NCI-H446 (cell line): ENCODE data around the gene PGGT1B.

Experiments
- DNase-seq, 2 experiments: peaks; one replicate each; lab custom pipeline; 2025; lab: John Stamatoyannopoulos, UW

The PGGT1B gene

DNA sequence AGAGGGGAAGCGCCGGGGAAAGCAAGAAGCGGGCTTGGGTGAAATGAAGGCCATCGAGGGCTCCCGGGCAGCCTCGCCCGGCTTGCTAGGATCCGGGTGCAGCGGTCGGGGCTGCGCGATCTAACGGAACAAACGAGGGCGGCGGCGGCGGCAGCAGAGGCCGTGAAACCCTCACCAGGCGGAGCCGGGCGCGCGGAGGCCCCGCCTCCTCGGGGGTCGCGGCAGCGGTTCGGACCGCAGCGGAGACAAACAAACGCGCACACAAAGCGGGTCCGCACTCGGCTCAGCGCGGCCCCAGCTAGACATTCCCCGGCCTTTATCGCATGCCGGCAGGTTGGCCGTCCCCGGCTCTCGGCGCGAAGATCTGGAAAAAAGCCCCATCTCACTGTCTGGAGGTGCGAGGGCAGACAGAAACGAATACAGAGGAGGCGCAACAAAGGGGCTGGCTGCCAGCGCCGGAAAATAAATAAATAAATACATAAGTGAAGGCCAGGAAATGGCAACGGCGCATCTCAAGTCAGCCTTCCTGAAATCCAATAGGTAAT, 82.4 kb downstream of the PGGT1B start:
- DNase-seq: peak in 1 of 2 experiments; percentile 52

DNA sequence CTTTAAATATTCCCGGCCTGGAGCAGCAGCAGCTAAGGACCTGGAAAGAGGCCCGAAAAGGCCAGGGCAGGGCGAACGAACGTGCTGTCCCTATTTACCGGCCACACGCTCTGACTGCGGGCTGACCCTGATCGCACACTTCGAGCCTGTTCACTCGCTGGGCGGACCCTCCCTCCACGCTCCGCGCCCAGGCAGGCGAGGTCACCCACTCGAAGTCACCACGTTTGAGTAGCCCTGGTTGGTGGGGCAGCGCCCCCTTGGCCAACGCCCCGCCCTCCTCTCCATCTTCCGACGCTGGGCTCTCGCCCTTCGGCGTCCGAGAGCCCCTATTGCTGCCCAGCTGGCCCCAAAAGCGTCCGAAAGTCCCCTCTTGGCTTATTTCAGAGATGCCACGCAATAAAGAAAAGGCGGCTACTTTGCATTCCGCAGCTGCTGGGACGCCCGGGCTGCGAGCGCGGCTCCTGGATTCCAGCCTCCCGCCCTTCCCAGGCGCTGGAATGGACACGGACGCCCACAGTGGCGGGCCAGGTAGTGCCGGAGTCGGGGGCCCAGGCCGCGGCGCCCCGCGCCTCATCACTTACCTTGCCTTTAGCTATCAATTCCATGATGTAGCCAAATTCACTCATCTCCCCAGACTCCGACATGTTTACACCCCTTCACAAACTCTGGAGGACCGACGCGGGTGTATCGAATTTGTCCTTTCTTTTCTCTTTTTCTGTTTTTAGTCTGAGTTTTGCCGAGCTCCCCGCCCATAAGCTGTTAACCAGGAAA, 83.1 kb downstream of the PGGT1B start:
- no peak for DNase-seq

DNA sequence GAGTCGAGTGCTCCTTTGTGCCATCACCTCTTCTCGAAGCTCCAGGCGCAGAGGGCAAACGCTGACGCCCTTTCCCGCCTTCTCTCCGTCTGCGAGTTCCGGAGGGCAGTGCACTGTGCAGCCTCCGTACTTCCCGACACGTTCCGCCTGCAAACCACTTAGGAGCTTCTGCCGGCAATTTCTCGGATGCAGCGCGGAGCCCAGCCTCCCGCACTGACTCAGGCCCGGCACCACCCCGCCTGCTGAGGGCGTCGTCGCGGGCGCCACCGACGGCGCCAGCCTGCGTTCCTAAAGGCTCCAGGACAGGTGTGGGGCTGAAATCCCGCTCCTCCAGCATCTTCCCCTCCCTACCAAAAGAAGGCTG, 83.7 kb downstream of the PGGT1B start:
- no peak for DNase-seq

DNA sequence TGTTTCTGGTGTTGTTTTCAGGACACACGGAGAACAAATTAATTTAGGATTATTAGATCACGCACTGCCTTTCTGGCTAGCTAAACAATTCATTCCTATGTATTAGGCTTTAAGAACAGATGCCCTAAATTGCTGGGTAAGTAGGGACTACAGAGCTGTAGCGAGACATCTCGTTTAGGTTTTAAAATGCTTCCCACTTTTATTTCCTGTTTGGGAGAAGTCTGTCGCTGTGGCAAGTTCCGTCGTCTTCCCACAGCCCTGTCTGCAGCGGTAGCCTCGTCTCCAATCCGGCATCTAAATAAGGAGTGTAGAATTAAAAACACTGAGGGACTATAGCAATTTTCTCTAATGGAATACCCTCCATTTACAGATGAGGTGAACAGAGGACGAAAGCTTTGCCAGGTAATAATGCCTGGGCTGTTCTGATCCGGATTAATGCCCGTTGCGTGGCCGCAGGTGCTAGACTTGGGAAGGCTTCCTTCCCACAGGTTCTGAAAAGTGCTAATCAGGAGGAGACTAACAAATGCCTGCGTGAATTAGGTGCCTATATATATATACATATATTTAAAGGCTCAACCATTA, 91.7 kb downstream of the PGGT1B start:
- DNase-seq: peak in 1 of 2 experiments; percentile 26

DNA sequence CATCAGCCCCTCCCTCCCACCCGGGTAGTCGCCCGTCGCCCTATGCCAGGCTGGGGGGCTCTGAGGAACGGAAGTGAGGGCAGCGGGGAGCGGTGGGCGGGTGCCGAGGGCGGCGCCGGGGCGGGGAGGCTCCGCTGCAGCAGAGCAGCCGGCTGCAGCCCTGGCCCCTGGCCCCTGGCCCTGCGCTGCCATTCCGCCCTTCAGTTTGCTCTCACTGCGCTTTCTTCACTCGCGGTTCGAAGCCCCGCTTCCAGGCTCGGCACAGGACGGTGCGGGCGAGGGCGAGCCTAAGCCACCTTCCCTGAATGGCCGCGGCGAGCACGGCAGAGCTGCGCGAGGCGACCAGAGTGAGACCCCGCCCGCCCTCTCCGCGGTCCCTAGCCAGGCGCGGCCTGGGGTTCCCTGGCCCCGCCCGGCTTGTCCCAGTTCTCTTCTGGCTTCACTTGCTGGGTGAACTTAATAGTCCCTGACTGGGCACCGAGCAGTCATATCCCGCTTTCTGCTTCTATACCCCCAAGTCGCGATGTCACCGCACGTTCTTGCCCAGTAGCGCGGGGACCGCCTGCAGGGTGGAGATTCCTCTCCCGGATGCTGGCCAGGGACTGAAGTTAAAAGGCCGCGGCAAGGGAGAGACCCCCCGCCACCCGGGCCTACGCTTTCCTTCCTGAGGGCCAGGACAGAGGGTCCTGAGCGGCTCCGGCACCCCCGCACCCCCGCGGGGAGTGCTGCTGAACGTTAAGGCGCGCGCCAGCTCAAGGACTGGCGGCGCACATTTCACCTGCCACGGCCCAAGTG, 92.3 kb downstream of the PGGT1B start:
- no peak for DNase-seq

DNA sequence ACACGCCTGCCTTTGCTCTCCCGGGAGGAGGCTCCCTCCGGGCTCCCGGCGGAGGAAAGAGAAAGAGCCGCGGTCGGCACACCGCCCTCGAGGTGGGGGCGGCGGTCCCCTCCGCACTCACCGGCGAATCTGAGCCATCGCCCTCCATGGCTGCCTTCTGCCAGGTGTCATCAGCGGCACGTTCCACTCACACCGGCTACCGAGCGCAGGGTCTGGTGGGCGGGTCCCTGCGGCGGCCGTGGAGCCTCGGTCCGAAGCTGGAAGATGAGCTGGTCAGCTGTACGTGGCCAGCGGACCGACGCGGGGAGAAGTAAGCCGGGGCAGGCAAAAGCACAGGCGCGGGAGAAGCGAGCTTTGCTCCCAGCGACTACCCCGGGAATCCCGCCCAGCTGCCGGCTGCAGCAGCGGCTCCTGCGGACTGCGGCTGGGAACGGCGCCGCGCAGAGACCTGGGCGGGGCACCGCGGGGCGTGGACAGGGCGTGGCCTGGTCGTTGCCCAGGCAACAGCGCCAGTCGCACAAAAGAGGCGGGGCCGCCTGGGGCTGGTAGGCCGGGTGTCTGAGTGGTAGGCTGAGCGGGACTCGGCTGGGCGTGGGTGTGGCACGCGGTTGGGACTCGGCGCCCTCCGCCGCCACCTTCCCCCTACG, 93.1 kb downstream of the PGGT1B start, which contains the start of gene TRIM36:
Gene TRIM36, minus strand, starts transcription at position 422 of the 647 bp plus-strand sequence. Its CDS starts 274 bp downstream, at position 148.
- DNase-seq: peak; percentile 83 to 98

DNA sequence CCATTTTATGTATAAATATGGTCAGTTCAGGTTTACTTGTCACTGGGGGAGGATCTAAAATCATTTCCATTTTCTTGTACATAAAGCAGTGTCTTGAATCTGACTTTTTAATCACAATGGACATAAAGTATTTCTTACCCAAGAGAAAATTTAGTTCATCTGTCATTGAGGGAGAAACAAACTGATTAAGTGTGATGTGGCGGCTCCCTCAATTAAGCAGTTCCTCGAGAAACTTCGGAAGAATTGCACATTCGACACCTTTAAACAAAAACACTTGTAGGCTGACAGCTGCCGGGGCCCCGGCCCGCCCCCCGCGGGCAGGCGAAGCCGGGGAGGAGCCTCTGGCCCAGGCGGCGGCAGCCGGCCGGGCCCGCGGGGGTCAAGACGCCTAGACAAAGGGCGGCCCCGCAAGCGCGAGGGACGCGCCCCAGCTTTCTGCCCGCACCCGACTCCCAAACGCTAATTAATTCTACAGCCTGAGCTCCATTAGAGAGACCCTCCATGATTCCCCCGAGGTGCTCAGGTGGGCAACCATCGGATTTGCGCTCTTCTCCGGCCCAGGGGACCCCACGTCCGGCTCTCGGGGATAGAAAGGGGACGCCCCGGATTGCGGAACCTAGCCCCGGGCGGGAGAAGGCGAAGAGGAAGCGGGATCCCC, 93.7 kb downstream of the PGGT1B start:
- peak in 1 of 2 experiments; percentile 16 for DNase-seq

DNA sequence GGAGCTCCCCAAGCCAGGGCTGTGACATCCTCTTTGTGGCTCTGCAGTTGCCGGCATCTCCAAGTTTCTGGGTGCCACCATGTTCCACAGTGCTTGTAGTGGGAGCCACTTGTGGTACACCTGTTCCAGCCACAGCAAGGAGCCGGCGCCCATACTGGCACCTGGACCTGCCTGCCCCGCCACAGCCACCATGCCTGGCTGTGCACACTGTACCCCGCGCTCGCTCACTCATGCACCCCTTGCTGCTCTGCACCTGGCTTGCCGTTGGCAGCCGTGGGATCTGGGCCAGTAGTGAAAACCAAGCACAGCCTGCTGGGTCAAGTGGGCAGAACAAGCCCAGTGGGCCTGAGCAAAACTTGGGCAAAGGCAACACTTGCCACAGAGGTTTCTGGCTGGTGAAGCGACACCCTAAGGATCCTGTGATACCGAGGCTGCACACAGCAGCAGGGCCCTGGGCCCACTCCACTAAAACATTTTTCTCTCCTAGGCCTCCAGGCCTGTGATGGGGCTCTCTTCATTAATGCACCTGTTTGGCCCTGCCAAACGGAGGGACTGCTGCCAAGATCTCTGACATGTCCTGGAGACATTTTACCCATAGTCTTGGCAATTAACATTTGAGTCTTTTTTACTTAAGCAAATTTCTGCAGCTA, 95.8 kb downstream of the PGGT1B start:
- no peak for DNase-seq

DNA sequence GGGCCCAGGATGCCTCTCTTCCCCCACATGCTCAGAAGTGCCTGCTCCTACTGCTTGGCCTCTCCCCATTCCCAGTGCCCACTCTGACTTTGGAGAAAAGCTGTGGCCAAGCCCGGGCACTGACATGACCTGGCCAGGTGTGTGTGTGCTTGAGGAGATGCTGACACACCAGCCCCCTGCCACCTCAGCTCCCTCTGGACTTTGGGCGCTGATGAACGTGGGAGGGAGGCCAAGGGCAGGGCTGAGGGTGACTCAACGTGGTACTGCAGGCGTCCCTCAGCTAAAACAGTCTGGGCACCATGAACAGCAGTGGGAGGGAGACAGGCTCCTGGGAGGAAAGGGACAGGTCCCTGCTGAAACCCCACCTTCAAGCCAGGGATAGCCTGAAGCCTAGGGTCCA, 96.9 kb downstream of the PGGT1B start:
- DNase-seq: no peak

DNA sequence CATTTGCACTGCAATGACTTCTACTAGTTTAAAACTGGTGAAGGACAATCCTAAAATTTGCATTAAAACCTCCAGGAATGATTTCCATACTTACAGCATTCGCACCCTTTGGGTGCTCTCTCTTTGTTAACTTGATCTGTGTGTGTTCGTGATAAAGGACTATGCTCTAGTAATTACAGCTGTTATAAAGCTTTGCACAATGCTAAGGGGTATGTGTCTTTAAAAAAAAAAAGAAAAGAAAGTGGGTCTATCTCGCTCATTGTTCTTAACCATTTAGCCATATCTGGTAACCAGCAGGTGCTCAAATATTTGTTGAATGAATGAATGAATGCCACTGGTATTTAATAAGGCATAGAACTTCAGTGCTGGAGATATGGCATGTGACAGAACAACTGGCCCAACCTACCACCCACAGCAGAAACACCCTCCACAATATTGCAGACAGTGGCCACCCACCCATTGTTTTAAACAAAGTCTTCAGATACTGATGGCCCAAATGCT, 101.7 kb downstream of the PGGT1B start:
- DNase-seq: no peak
